K562 (cell line): ENCODE measurements around the gene LGALS3BP. TPM values are rescaled to one million over a fixed set of nuclear protein-coding genes. Genes with fewer than 3 reads are reported as not detected.

Experiments used
- ATAC-seq: fragments of 200-7000 bp; cut with Tn5 transposase; 3 replicates; pipeline ENCODE4 v1.9.1; 2020; ENCODE audit warnings: moderate library complexity
- BruUV-seq: library from RNA; stranded (reverse); fragments of 400-500 nt; replicated peaks from 2 replicates; lab custom pipeline; 2021; lab: Mats Ljungman, UMichigan
- CTCF ChIA-PET: fragments of 300-600 bp; formaldehyde crosslinking; extraction: SDS; loops from one replicate; lab custom pipeline; 2021; ENCODE audit warnings: low intra/inter-chr PET ratio; lab: Yijun Ruan, JAX
- POLR2A ChIA-PET: fragments of 300-600, 350-650 bp; sonication (Branson Sonifier 250); formaldehyde crosslinking; extraction: SDS; loops from one replicate; lab custom pipeline; 2021; ENCODE audit warnings: antibody characterized with exemption, inconsistent platforms; lab: Yijun Ruan, JAX
- DNase-seq, 4 experiments: peaks; one replicate each; pipeline versions ENCODE4 v3.0.0 to v3.0.0-alpha.2; 2011 to 2018; ENCODE audit warnings: low spot score in 3 of 4, mixed read lengths in 3 of 4; ENCODE audit errors: extremely low read depth in 1 of 4
- FAIRE-seq: peaks from 2 replicates; lab custom pipeline; 2011; peaks lifted over from hg19 to GRCh38; lab: Jason Lieb, UNC
- H2AFZ ChIP-seq: 2 replicates; pipeline ENCODE4 v1.6.0; 2011; ENCODE audit warnings: low read depth, low read length, control low read depth, inconsistent platforms
- H3K27ac ChIP-seq: fragments of 200-600 bp; 3 replicates; pipeline ENCODE4 v1.8.0; 2011; ENCODE audit warnings: low read depth, mild to moderate bottlenecking, control low read depth, inconsistent platforms, low read length, moderate library complexity, mixed read lengths; ENCODE audit errors: extremely low read depth
- H3K27me3 ChIP-seq, 2 experiments: fragments of 300-600 bp in 1 of 2; 2 replicates in 1 of 2; 3 replicates in 1 of 2; pipeline versions ENCODE4 v1.6.0 to v1.8.0; 2011; ENCODE audit warnings: inconsistent platforms in 2 of 2, low read length in 2 of 2, mild to moderate bottlenecking in 1 of 2, mixed read lengths in 1 of 2, moderate library complexity in 1 of 2; ENCODE audit not compliant: control insufficient read depth in 2 of 2, insufficient read depth in 2 of 2
- H3K36me3 ChIP-seq: fragments of 300-600 bp; 3 replicates; pipeline ENCODE4 v1.8.0; 2011; ENCODE audit warnings: mild to moderate bottlenecking, low read length, inconsistent platforms; ENCODE audit not compliant: control insufficient read depth, insufficient read depth
- H3K4me1 ChIP-seq, 2 experiments: fragments of 200-600 bp in 1 of 2; replicated peaks in 1 of 2; 2 replicates in 1 of 2; 3 replicates in 1 of 2; pipeline versions ENCODE4 v1.5.1 to v1.8.0; 2011; ENCODE audit warnings: inconsistent platforms in 2 of 2, low read length in 2 of 2, mild to moderate bottlenecking in 1 of 2, mixed read lengths in 1 of 2, moderate library complexity in 1 of 2; ENCODE audit not compliant: control insufficient read depth in 2 of 2, insufficient read depth in 2 of 2
- H3K4me2 ChIP-seq: 2 replicates; pipeline ENCODE4 v1.6.1; 2011; ENCODE audit warnings: low read length, control low read depth, inconsistent platforms, mixed read lengths; ENCODE audit not compliant: insufficient read depth
- H3K4me3 ChIP-seq: fragments of 200-600 bp; sonication (generic), shearing (Covaris generic); 2 replicates; pipeline ENCODE4 v1.5.1; 2016; ENCODE audit warnings: control low read depth, inconsistent platforms
- H3K79me2 ChIP-seq: fragments of 200-600 bp; 3 replicates; pipeline ENCODE4 v1.8.0; 2011; ENCODE audit warnings: low read length, inconsistent platforms; ENCODE audit not compliant: control insufficient read depth, insufficient read depth
- H3K9ac ChIP-seq, 2 experiments: 2 replicates each; pipeline versions ENCODE4 v1.6.0 to v1.6.1; 2011; ENCODE audit warnings: low read depth in 2 of 2, low read length in 2 of 2, control low read depth in 1 of 2, inconsistent platforms in 1 of 2, mild to moderate bottlenecking in 1 of 2, mixed read lengths in 1 of 2; ENCODE audit not compliant: insufficient read depth in 1 of 2
- H3K9me1 ChIP-seq: one replicate; pipeline ENCODE4 v1.6.0; 2011; ENCODE audit warnings: inconsistent platforms, mild to moderate bottlenecking, low read length, moderate library complexity; ENCODE audit not compliant: control insufficient read depth, insufficient read depth
- H3K9me3 ChIP-seq: replicated peaks from 2 replicates; pipeline ENCODE4 v1.5.1; 2011; ENCODE audit warnings: low read depth, low read length, inconsistent platforms; ENCODE audit not compliant: control insufficient read depth, insufficient read depth
- H4K20me1 ChIP-seq: replicated peaks from 2 replicates; pipeline ENCODE4 v1.6.1; 2011; ENCODE audit warnings: low read length, inconsistent platforms, mixed read lengths; ENCODE audit not compliant: control insufficient read depth, insufficient read depth
- CBFA2T3 ChIP-seq: fragments of 450-650 bp; IDR thresholded peaks from 2 replicates; pipeline ENCODE4 v1.6.1; 2017
- CC2D1A ChIP-seq: fragments of 450-650 bp; IDR thresholded peaks from 2 replicates; pipeline ENCODE4 v1.6.1; 2017; ENCODE audit warnings: mild to moderate bottlenecking
- DDX20 ChIP-seq: fragments of 450-650 bp; IDR thresholded peaks from 2 replicates; pipeline ENCODE4 v1.6.1; 2016; ENCODE audit warnings: missing genetic modification characterization, low read depth, mild to moderate bottlenecking, missing compliant biosample characterization, moderate library complexity
- ELF2 ChIP-seq: fragments of 250-450 bp; sonication (Bioruptor Pico); IDR thresholded peaks from 2 replicates; pipeline ENCODE4 v1.5.0; 2021; ENCODE audit warnings: mild to moderate bottlenecking
- ELK1 ChIP-seq: sonication (generic); formaldehyde crosslinking; IDR thresholded peaks from 2 replicates; pipeline ENCODE4 v1.8.1; 2022; ENCODE audit warnings: missing genetic modification reagents
- GTF2B ChIP-seq: IDR thresholded peaks from 2 replicates; pipeline ENCODE4 v1.6.1; 2011; ENCODE audit not compliant: insufficient read length; ENCODE audit errors: extremely low read depth
- MAFF ChIP-seq: IDR thresholded peaks from 2 replicates; pipeline ENCODE4 v1.6.1; 2012; ENCODE audit warnings: low read length, improper control_type of control experiment
- POLR2H ChIP-seq: IDR thresholded peaks from 2 replicates; pipeline ENCODE4 v1.6.1; 2016; ENCODE audit warnings: missing genetic modification characterization, low read depth, mild to moderate bottlenecking, control low read depth, missing compliant biosample characterization, moderate library complexity
- PURB ChIP-seq: sonication (generic); formaldehyde crosslinking; IDR thresholded peaks from 2 replicates; pipeline ENCODE4 v1.9.0; 2021; ENCODE audit warnings: low read depth, mild to moderate bottlenecking, missing genetic modification reagents
- RNF219 ChIP-seq: fragments of 250-450 bp; sonication (Bioruptor Pico); IDR thresholded peaks from 2 replicates; pipeline ENCODE4 v1.5.0; 2022; ENCODE audit warnings: mild to moderate bottlenecking
- THRB ChIP-seq: fragments of 450-650 bp; formaldehyde crosslinking; conservative IDR thresholded peaks from 2 replicates; pipeline ENCODE4 v1.4.0; 2022; ENCODE audit warnings: mild to moderate bottlenecking, missing genetic modification characterization
- ZC3H11A ChIP-seq: IDR thresholded peaks from 2 replicates; pipeline ENCODE4 v1.6.1; 2012; ENCODE audit warnings: low read depth, low read length, improper control_type of control experiment
- ZNF274 ChIP-seq: IDR thresholded peaks from 2 replicates; pipeline ENCODE4 v1.6.1; 2011; ENCODE audit warnings: low read depth, mild to moderate bottlenecking, low read length, moderate library complexity, borderline replicate concordance
- WGBS: fragments of 100-300 bp; shearing (Covaris generic); methylation state at CpG from one replicate; pipeline ENCODE4 v1.1.6; 2016; ENCODE audit warnings: low coverage, mixed read lengths; ENCODE audit not compliant: insufficient coverage; ENCODE audit errors: missing lambda C conversion rate; 5-methylcytosine and 5-hydroxymethylcytosine counted together
- in situ Hi-C: fragments of 300-500 bp; cut with MboI; formaldehyde crosslinking; loops from 4 replicates; pipeline ENCODE4 v1.15.0; 2018; ENCODE audit warnings: inconsistent platforms, mixed read lengths
- intact Hi-C: fragments of 100-400 bp; cut with micrococcal nuclease; formaldehyde crosslinking; loops from 2 replicates; pipeline ENCODE4 v1.14.2; 2022
- polyA plus RNA-seq, 8 experiments: library from polyadenylated mRNA; depleted of rRNA in 4 of 8; stranded (reverse) in 5 of 8; unstranded in 3 of 8; fragments of >200 nt; fragmentation: Nextera tagmentation in 2 of 8; fragmentation: Illumina TruSeq in 1 of 8; extraction: Ambion mirVana in 2 of 8; extraction: Trizol in 1 of 8; gene quantifications; 2 replicates each; pipeline versions ENCODE4 v1.2.1 to v1.2.3, GENCODE V29; 2011 to 2014; ENCODE audit warnings: inconsistent platforms in 1 of 8, missing spikeins in 1 of 8
- total RNA-seq, 7 experiments: library from RNA; depleted of rRNA in 6 of 7; stranded (reverse); fragments of >200 nt in 6 of 7; fragmentation: Illumina TruSeq in 2 of 7; extraction: Trizol in 2 of 7; gene quantifications; 2 replicates each; pipeline versions ENCODE4 v1.2.1 to v1.2.3, GENCODE V29; 2011 to 2021; ENCODE audit warnings: low replicate concordance in 1 of 7
- TF ChIP-seq, protein P1 (sequence below): fragments of 450-650 bp; formaldehyde crosslinking; IDR thresholded peaks from 2 replicates; pipeline ENCODE4 v1.4.0; 2020; ENCODE audit warnings: mild to moderate bottlenecking, moderate library complexity

LGALS3BP gene
- total and polyA plus RNA-seq, 9 of the 15 experiments (the other 6 are each of a cell fraction or from before 2014, with no cell fraction given), result 0.39 to 5.3 (median 3.2) TPM

GRCh38 chr17:79009397-79010303, 29.9 kb upstream of the LGALS3BP start, which contains the start of gene CANT1:
TSS of gene CANT1 (minus strand) at chr17:79009764. CDS start at chr17:78997622, 12,142 bp downstream.
- Histone ChIP-seq H3K4me1 (peaks cover 25 to 30% of the 10 kb centered on the region in 2 experiments), H3K9me3 (no peaks in the 10 kb centered on the region), H3K4me3 (peak within 1 kb of the TSS; percentile 98), H4K20me1 (peaks cover 13% of the 10 kb centered on the region), H3K36me3 (peaks cover 11% of the 10 kb centered on the region; the same call in 2 of the 3 replicates), H3K27me3 (no peaks in the 10 kb centered on the region), H3K9me1 (peaks cover 8% of the 10 kb centered on the region), H3K4me2 (peak within 1 kb of the TSS; percentile 98), H3K27ac (peak within 1 kb of the TSS; percentile 93), H3K79me2 (peaks cover 45% of the 10 kb centered on the region), H3K9ac (peak within 1 kb of the TSS; percentile 95 to 98), H2AFZ (peak within 1 kb of the TSS; percentile 92)
- in situ Hi-C loops, result no loop called here
- CTCF ChIA-PET, result interaction anchor here (0.6 kb wide), 2 partner anchors 17 to 768 kb away, joined by 3 to 5 read pairs; no protein-coding TSS in a partner anchor
- DNase-seq (peak; percentile 91 to 96 (median 95)), FAIRE-seq (peak; percentile 90), ATAC-seq (peak; percentile 99)
- POLR2A ChIA-PET, result interaction anchor here (0.6 to 0.7 kb wide), 2 partner anchors 15 to 329 kb away, joined by 3 read pairs; no protein-coding TSS in a partner anchor
- TSS peak; percentile 60 for BruUV-seq
- intact Hi-C loops, result no loop called here
- WGBS, result 13% methylated on average over 18 of the region's 73 CpGs
- no peak for TF ChIP-seq DDX20 (tag)
- no peak for TF ChIP-seq ELK1 (CRISPR knock-in tag)
- TF ChIP-seq ZNF274, result no peak
- TF ChIP-seq CC2D1A, result no peak
- no peak for TF ChIP-seq ZC3H11A
- no peak for TF ChIP-seq THRB (CRISPR knock-in tag)
- no peak for TF ChIP-seq MAFF
- TF ChIP-seq ELF2 (CRISPR knock-in tag), result peak; percentile 47; the same call in 1 of the 2 replicates
- TF ChIP-seq PURB (CRISPR knock-in tag), result no peak
- no peak for TF ChIP-seq CBFA2T3
- TF ChIP-seq GTF2B, result no peak
- peak; percentile 26; the same call in 1 of the 2 replicates for TF ChIP-seq POLR2H (tag)
- TF ChIP-seq, protein P1, sequence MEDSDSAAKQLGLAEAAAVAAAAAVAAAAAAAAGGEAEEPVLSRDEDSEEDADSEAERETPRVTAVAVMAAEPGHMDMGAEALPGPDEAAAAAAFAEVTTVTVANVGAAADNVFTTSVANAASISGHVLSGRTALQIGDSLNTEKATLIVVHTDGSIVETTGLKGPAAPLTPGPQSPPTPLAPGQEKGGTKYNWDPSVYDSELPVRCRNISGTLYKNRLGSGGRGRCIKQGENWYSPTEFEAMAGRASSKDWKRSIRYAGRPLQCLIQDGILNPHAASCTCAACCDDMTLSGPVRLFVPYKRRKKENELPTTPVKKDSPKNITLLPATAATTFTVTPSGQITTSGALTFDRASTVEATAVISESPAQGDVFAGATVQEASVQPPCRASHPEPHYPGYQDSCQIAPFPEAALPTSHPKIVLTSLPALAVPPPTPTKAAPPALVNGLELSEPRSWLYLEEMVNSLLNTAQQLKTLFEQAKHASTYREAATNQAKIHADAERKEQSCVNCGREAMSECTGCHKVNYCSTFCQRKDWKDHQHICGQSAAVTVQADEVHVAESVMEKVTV (CRISPR knock-in tag), result no peak
- TF ChIP-seq RNF219 (CRISPR knock-in tag), result no peak
